Central memory CD4-positive, alpha-beta T cell (primary cell): ENCODE results near the gene UNC13B.

ENCODE experiments used
- DNase-seq: peaks from one replicate; pipeline ENCODE4 v3.0.0; 2022

The UNC13B gene

GRCh38 chr9:35279946-35280345 lies 118.1 kb downstream of the UNC13B start:
- no peak for DNase-seq

GRCh38 chr9:35280399-35280798 lies 118.6 kb downstream of the UNC13B start:
- DNase-seq: no peak

GRCh38 chr9:35285731-35286130 lies 123.9 kb downstream of the UNC13B start:
- DNase-seq: no peak

GRCh38 chr9:35286381-35286780 lies 124.6 kb downstream of the UNC13B start:
- DNase-seq: no peak

- DNase-seq: no peak
Observed at GRCh38 chr9:35287987-35288632, 126.3 kb downstream of the UNC13B start.

- DNase-seq: no peak
Observed at GRCh38 chr9:35288778-35289177, 127.0 kb downstream of the UNC13B start.

GRCh38 chr9:35293376-35293964 lies 131.7 kb downstream of the UNC13B start:
- DNase-seq: no peak

GRCh38 chr9:35294066-35294465 lies 132.3 kb downstream of the UNC13B start:
- no peak for DNase-seq

- DNase-seq: no peak
Observed at GRCh38 chr9:35294556-35294955, 132.7 kb downstream of the UNC13B start.

- no peak for DNase-seq
Observed at GRCh38 chr9:35295369-35296036, 133.7 kb downstream of the UNC13B start.

GRCh38 chr9:35303567-35303966 lies 141.8 kb downstream of the UNC13B start:
- DNase-seq: no peak

GRCh38 chr9:35306283-35306682 lies 144.5 kb downstream of the UNC13B start:
- no peak for DNase-seq

- DNase-seq: no peak
Observed at GRCh38 chr9:35308316-35308715, 146.5 kb downstream of the UNC13B start.

- DNase-seq: no peak
Observed at GRCh38 chr9:35311891-35312639, 150.3 kb downstream of the UNC13B start.

- no peak for DNase-seq
Observed at GRCh38 chr9:35313460-35313859, 151.7 kb downstream of the UNC13B start.

GRCh38 chr9:35313916-35314315 lies 152.1 kb downstream of the UNC13B start:
- DNase-seq: no peak

- no peak for DNase-seq
Observed at GRCh38 chr9:35318741-35319140, 156.9 kb downstream of the UNC13B start.

- DNase-seq: no peak
Observed at GRCh38 chr9:35322075-35322885, 160.5 kb downstream of the UNC13B start.

GRCh38 chr9:35324966-35325365 lies 163.2 kb downstream of the UNC13B start:
- no peak for DNase-seq

- DNase-seq: no peak
Observed at GRCh38 chr9:35333551-35333950, 171.7 kb downstream of the UNC13B start.

- DNase-seq: no peak
Observed at GRCh38 chr9:35335164-35335563, 173.4 kb downstream of the UNC13B start.

- DNase-seq: no peak
Observed at GRCh38 chr9:35338086-35338485, 176.3 kb downstream of the UNC13B start.
